H1 (cell line): ENCODE results near the gene PHRF1. TPM values are rescaled to one million over a fixed set of nuclear protein-coding genes. Genes with fewer than 3 reads are reported as not detected.

Experiments
- CTCF ChIA-PET: fragments of 300-600 bp; sonication (Branson Sonifier 250); formaldehyde crosslinking; loops from one replicate; lab custom pipeline; 2021; ENCODE audit not compliant: partially characterized antibody; lab: Charles Lee
- POLR2A ChIA-PET: fragments of 300-600 bp; sonication (Branson Sonifier 250); formaldehyde crosslinking; loops from one replicate; lab custom pipeline; 2021; ENCODE audit warnings: inconsistent platforms; ENCODE audit not compliant: partially characterized antibody; lab: Charles Lee
- DNase-seq, 2 experiments: peaks; one replicate each; pipeline versions ENCODE4 v3.0.0 to v3.0.0-alpha.2; 2010 to 2022; ENCODE audit warnings: low spot score in 2 of 2, low read depth in 1 of 2, mixed read lengths in 1 of 2
- FAIRE-seq: peaks from 2 replicates; lab custom pipeline; 2011; peaks lifted over from hg19 to GRCh38; lab: Jason Lieb, UNC
- H2AFZ ChIP-seq: 2 replicates; pipeline ENCODE4 v1.8.1; 2012; ENCODE audit warnings: low read length, inconsistent platforms
- H2AK5ac ChIP-seq: 2 replicates; pipeline ENCODE4 v1.6.1; 2013; ENCODE audit warnings: low read depth, low read length
- H2BK120ac ChIP-seq: replicated peaks from 2 replicates; pipeline ENCODE3; 2013; ENCODE audit warnings: low read depth, low read length, inconsistent platforms
- H2BK12ac ChIP-seq: 2 replicates; pipeline ENCODE4 v1.6.1; 2013; ENCODE audit warnings: low read depth, low read length
- H2BK15ac ChIP-seq: 2 replicates; pipeline ENCODE4 v1.6.1; 2013; ENCODE audit warnings: low read length
- H2BK20ac ChIP-seq: 2 replicates; pipeline ENCODE4 v1.6.1; 2013; ENCODE audit warnings: low read length
- H2BK5ac ChIP-seq: 2 replicates; pipeline ENCODE4 v1.6.1; 2013; ENCODE audit warnings: low read depth, low read length
- H3K14ac ChIP-seq: 2 replicates; pipeline ENCODE4 v1.6.1; 2013; ENCODE audit warnings: inconsistent platforms; ENCODE audit not compliant: insufficient read length
- H3K18ac ChIP-seq: 2 replicates; pipeline ENCODE4 v1.6.1; 2013; ENCODE audit warnings: low read length; ENCODE audit errors: extremely low read depth
- H3K23ac ChIP-seq: 2 replicates; pipeline ENCODE4 v1.6.1; 2013; ENCODE audit warnings: inconsistent platforms; ENCODE audit not compliant: insufficient read length
- H3K23me2 ChIP-seq: 2 replicates; pipeline ENCODE4 v1.6.1; 2013; ENCODE audit warnings: low read depth, low read length
- H3K27ac ChIP-seq: 2 replicates; pipeline ENCODE4 v1.6.1; 2011; ENCODE audit warnings: low read depth, low read length, inconsistent platforms
- H3K27me3 ChIP-seq, 4 experiments: replicated peaks in 1 of 4; 1 replicate in 1 of 4; 2 replicates in 3 of 4; pipeline versions ENCODE4 v1.6.1 to v1.8.1; 2011 to 2013; ENCODE audit warnings: low read length in 3 of 4, mild to moderate bottlenecking in 3 of 4, inconsistent platforms in 2 of 4, mixed read lengths in 2 of 4, moderate library complexity in 1 of 4; ENCODE audit not compliant: control insufficient read depth in 3 of 4, insufficient read depth in 3 of 4; ENCODE audit errors: extremely low read depth in 1 of 4
- H3K36me3 ChIP-seq, 4 experiments: 2 replicates each; pipeline versions ENCODE4 v1.6.1 to v1.8.1; 2011 to 2013; ENCODE audit warnings: mild to moderate bottlenecking in 4 of 4, low read length in 3 of 4, moderate library complexity in 2 of 4, control low read depth in 1 of 4, inconsistent platforms in 1 of 4; ENCODE audit not compliant: insufficient read depth in 4 of 4, control insufficient read depth in 2 of 4
- H3K4ac ChIP-seq: replicated peaks from 2 replicates; pipeline ENCODE3; 2013; ENCODE audit warnings: low read length, low read depth, mixed read lengths, inconsistent platforms; ENCODE audit not compliant: insufficient read length
- H3K4me1 ChIP-seq, 4 experiments: replicated peaks in 1 of 4; 1 replicate in 1 of 4; 2 replicates in 3 of 4; pipeline versions ENCODE4 v1.6.1 to v1.8.1; 2011 to 2013; ENCODE audit warnings: low read length in 3 of 4, inconsistent platforms in 2 of 4, mixed read lengths in 1 of 4; ENCODE audit not compliant: insufficient read depth in 4 of 4, control insufficient read depth in 3 of 4
- H3K4me2 ChIP-seq, 2 experiments: 2 replicates each; pipeline versions ENCODE4 v1.6.1 to v1.8.1; 2011 to 2013; ENCODE audit warnings: low read depth in 2 of 2, low read length in 2 of 2, control low read depth in 1 of 2, inconsistent platforms in 1 of 2, mild to moderate bottlenecking in 1 of 2; ENCODE audit not compliant: insufficient read depth in 1 of 2
- H3K4me3 ChIP-seq, 4 experiments: fragments of 200-600, 300-600 bp in 1 of 4; sonication (generic), shearing (Covaris generic), sonication (Bioruptor Twin) in 1 of 4; 2 replicates each; pipeline versions ENCODE4 v1.5.1 to v1.8.1; 2011 to 2016; ENCODE audit warnings: low read length in 4 of 4, low read depth in 3 of 4, control low read depth in 2 of 4, inconsistent platforms in 2 of 4, mild to moderate bottlenecking in 2 of 4, mixed read lengths in 1 of 4, moderate library complexity in 1 of 4; ENCODE audit not compliant: insufficient read depth in 2 of 4; ENCODE audit errors: extremely low read depth in 1 of 4
- H3K56ac ChIP-seq: replicated peaks from 2 replicates; pipeline ENCODE3; 2013; ENCODE audit warnings: low read depth, mild to moderate bottlenecking, mixed read lengths, low read length, inconsistent platforms; ENCODE audit not compliant: insufficient read length
- H3K79me1 ChIP-seq: 2 replicates; pipeline ENCODE4 v1.6.1; 2013; ENCODE audit warnings: low read depth, low read length, control low read depth
- H3K79me2 ChIP-seq, 2 experiments: 2 replicates each; pipeline versions ENCODE4 v1.6.1 to v1.8.1; 2012 to 2013; ENCODE audit warnings: low read length in 2 of 2, mild to moderate bottlenecking in 2 of 2, inconsistent platforms in 1 of 2; ENCODE audit not compliant: insufficient read depth in 2 of 2, control insufficient read depth in 1 of 2
- H3K9ac ChIP-seq, 4 experiments: replicated peaks in 1 of 4; 1 replicate in 1 of 4; 2 replicates in 3 of 4; pipeline versions ENCODE4 v1.6.1 to v1.8.1; 2011 to 2013; ENCODE audit warnings: low read depth in 3 of 4, low read length in 3 of 4, control low read depth in 2 of 4, mild to moderate bottlenecking in 2 of 4, moderate library complexity in 2 of 4, inconsistent platforms in 1 of 4; ENCODE audit errors: extremely low read depth in 1 of 4
- H3K9me3 ChIP-seq, 2 experiments: 2 replicates each; pipeline versions ENCODE4 v1.6.1 to v1.8.1; 2012 to 2013; ENCODE audit warnings: mild to moderate bottlenecking in 2 of 2, moderate library complexity in 2 of 2, control low read depth in 1 of 2, inconsistent platforms in 1 of 2, low read depth in 1 of 2, low read length in 1 of 2, mixed read lengths in 1 of 2; ENCODE audit not compliant: insufficient read depth in 2 of 2
- H4K20me1 ChIP-seq, 2 experiments: replicated peaks in 1 of 2; 2 replicates each; pipeline versions ENCODE3 to v1.8.1; 2011 to 2013; ENCODE audit warnings: inconsistent platforms in 2 of 2, low read length in 2 of 2, mild to moderate bottlenecking in 1 of 2; ENCODE audit not compliant: insufficient read depth in 2 of 2, control insufficient read depth in 1 of 2
- H4K5ac ChIP-seq: 2 replicates; pipeline ENCODE4 v1.6.1; 2013; ENCODE audit warnings: low read length, low read depth, mixed read lengths, inconsistent platforms; ENCODE audit not compliant: insufficient read length
- H4K8ac ChIP-seq: 2 replicates; pipeline ENCODE4 v1.8.0; 2013; ENCODE audit warnings: mild to moderate bottlenecking, moderate library complexity, low read length, inconsistent platforms; ENCODE audit not compliant: insufficient read depth; ENCODE audit errors: extremely low read depth
- H4K91ac ChIP-seq: replicated peaks from 2 replicates; pipeline ENCODE3; 2013; ENCODE audit warnings: low read length, mixed read lengths, inconsistent platforms; ENCODE audit not compliant: insufficient read length
- ATF3 ChIP-seq: IDR thresholded peaks from 2 replicates; pipeline ENCODE4 v1.6.1; 2011; ENCODE audit warnings: low read depth, mild to moderate bottlenecking, low read length; ENCODE audit not compliant: insufficient read depth
- CBX5 ChIP-seq: fragments of 300-800, 300-1000 bp; sonication (generic); IDR thresholded peaks from 2 replicates; pipeline ENCODE4 v1.7.1; 2016; ENCODE audit warnings: antibody characterized with exemption, low read length, low read depth
- CBX8 ChIP-seq: fragments of 300-800, 300-1000 bp; sonication (generic); IDR thresholded peaks from 2 replicates; pipeline ENCODE4 v1.7.1; 2016; ENCODE audit warnings: low read depth, low read length, borderline replicate concordance
- JUN ChIP-seq: IDR thresholded peaks from 2 replicates; pipeline ENCODE4 v1.6.1; 2011; ENCODE audit warnings: low read depth, mild to moderate bottlenecking, improper control_type of control experiment, low read length
- NANOG ChIP-seq: IDR thresholded peaks from 2 replicates; pipeline ENCODE4 v1.6.1; 2011; ENCODE audit warnings: low read length, low read depth, mild to moderate bottlenecking, inconsistent platforms; ENCODE audit not compliant: insufficient read depth, poor library complexity, severe bottlenecking
- SAP30 ChIP-seq: fragments of 300-600 bp; sonication (generic); IDR thresholded peaks from 2 replicates; pipeline ENCODE4 v1.7.1; 2012; ENCODE audit warnings: low read length, moderate library complexity, mild to moderate bottlenecking, inconsistent platforms; ENCODE audit not compliant: insufficient read depth, insufficient replicate concordance
- WGBS, 2 experiments: shearing (Covaris generic) in 1 of 2; methylation state at CpG; one replicate each; pipeline versions ENCODE4 v1.1.6 to v1.1.7; 2013 to 2015; ENCODE audit warnings: low lambda C conversion rate in 2 of 2, mixed read lengths in 2 of 2, inconsistent platforms in 1 of 2, low coverage in 1 of 2, missing lambda C conversion rate in 1 of 2; ENCODE audit not compliant: insufficient replicate concordance in 2 of 2, insufficient coverage in 1 of 2, insufficient read length in 1 of 2; ENCODE audit errors: extremely low coverage in 1 of 2, missing lambda C conversion rate in 1 of 2; 5-methylcytosine and 5-hydroxymethylcytosine counted together
- polyA plus RNA-seq, 7 experiments: library from polyadenylated mRNA; depleted of rRNA in 3 of 7; stranded (reverse) in 5 of 7; unstranded in 2 of 7; fragments of >200 nt in 5 of 7; fragments of 200-250 nt in 2 of 7; gene quantifications; 1 replicate in 5 of 7; 2 replicates in 1 of 7; 4 replicates in 1 of 7; pipeline versions ENCODE4 v1.2.1 to v1.2.3, GENCODE V29; 2011 to 2013; ENCODE audit warnings: missing spikeins in 2 of 7, mixed read lengths in 2 of 7
- total RNA-seq: library from RNA; stranded (reverse); fragmentation: NEBNext Ultra II Directional; extraction: Animal tissue kit (Norgen Biotek cat#: 25700); gene quantifications from 2 replicates; pipeline ENCODE4 v1.2.1, GENCODE V29; 2021
- TF ChIP-seq, protein P1 (sequence below): IDR thresholded peaks from 2 replicates; pipeline ENCODE4 v1.6.1; 2012; ENCODE audit warnings: inconsistent platforms

PHRF1 gene
- total and polyA plus RNA-seq, 2 of the 8 experiments (the other 6 are each of a cell fraction or from before 2014, with no cell fraction given): 13.4 to 37.3 TPM

GRCh38 chr11:643366-643765 lies 67.1 kb downstream of the PHRF1 start:
- Histone ChIP-seq H3K9ac (no peak overlapping the region), H3K79me1 (no peaks in the 10 kb centered on the region), H3K4ac (no peak overlapping the region), H3K4me3 (no peak overlapping the region), H3K18ac (no peak overlapping the region; the same call in 1 of the 2 replicates), H2BK12ac (no peak overlapping the region), H3K14ac (no peak overlapping the region), H3K36me3 (peaks cover 0 to 3% (median 0%) of the 10 kb centered on the region in 4 experiments; a peak in 1 of 8 replicates), H2BK20ac (no peak overlapping the region), H3K27ac (no peak overlapping the region; the same call in 1 of the 2 replicates), H2BK5ac (no peak overlapping the region)
- 93% methylated on average over 9 of the region's 9 CpGs; no CpG with 5 or more reads in 1 of the 2 experiments for WGBS, 2 experiments
- POLR2A ChIA-PET: no interaction called here
- no peak for DNase-seq
- no peak for FAIRE-seq
- TF ChIP-seq NANOG: no peak
- TF ChIP-seq CBX5: no peak
- TF ChIP-seq, protein P1, sequence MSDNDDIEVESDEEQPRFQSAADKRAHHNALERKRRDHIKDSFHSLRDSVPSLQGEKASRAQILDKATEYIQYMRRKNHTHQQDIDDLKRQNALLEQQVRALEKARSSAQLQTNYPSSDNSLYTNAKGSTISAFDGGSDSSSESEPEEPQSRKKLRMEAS: no peak
- TF ChIP-seq SAP30: no peak
- TF ChIP-seq CBX8: no peak
- TF ChIP-seq JUN: no peak
- no peak for TF ChIP-seq ATF3
- TF ChIP-seq, all 59 proteins: peak for 0
- H4K91ac ChIP-seq: no peak overlapping the region
- H2BK120ac ChIP-seq: no peak overlapping the region
- no peak overlapping the region for H3K56ac ChIP-seq
- H4K5ac ChIP-seq: no peak overlapping the region
- CTCF ChIA-PET: interaction anchor here (1.3 kb wide), 1 partner anchor 80 kb away, joined by 3 read pairs; no protein-coding TSS in a partner anchor
- no peak overlapping the region for H2AK5ac ChIP-seq
- no peak overlapping the region for H3K4me2 ChIP-seq
- H2BK15ac ChIP-seq: no peak overlapping the region
- H3K23ac ChIP-seq: no peak overlapping the region
- peaks cover 0 to 8% of the 10 kb centered on the region in 2 experiments for H4K20me1 ChIP-seq
- H3K23me2 ChIP-seq: peaks cover 10% of the 10 kb centered on the region; the same call in 1 of the 2 replicates
- H3K9me3 ChIP-seq: no peaks in the 10 kb centered on the region; a peak in 1 of 4 replicates
- H2AFZ ChIP-seq: no peak overlapping the region
- H3K4me1 ChIP-seq: peaks cover 0 to 16% (median 10%) of the 10 kb centered on the region in 4 experiments; a peak in 6 of 7 replicates
- H3K79me2 ChIP-seq: no peaks in the 10 kb centered on the region
- peaks cover 0 to 18% (median 14%) of the 10 kb centered on the region in 4 experiments; a peak in 6 of 7 replicates for H3K27me3 ChIP-seq
- H4K8ac ChIP-seq: no peak overlapping the region
